ENCODE results near the gene UGT1A8.
"Not testable (repeated sequence)": the region's sequence is repeated elsewhere in the genome, so short reads cannot be mapped to it uniquely, and the experiment has no call there.

The UGT1A8 gene

DNA sequence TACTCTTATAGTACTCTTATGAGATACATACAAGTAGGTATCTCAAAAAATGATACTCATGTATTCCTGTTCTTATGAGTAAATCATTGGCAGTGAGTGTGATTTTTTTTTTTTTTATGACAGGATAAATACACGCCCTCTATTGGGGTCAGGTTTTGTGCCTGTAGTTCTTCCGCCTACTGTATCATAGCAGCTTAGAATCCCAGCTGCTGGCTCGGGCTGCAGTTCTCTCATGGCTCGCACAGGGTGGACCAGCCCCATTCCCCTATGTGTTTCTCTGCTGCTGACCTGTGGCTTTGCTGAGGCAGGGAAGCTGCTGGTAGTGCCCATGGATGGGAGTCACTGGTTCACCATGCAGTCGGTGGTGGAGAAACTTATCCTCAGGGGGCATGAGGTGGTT lies at the start of gene UGT1A8:
Gene UGT1A8, plus strand, starts transcription at position 158 of the 400 bp plus-strand sequence. Its CDS starts 75 bp downstream, at position 233.
- DNase-seq (ENCODE audit: low read depth), result not testable (repeated sequence)

- no peak for DNase-seq (ENCODE audit: low read depth)
Observed at GRCh38 chr2:233571001-233571400, 46.4 kb upstream of the UGT1A8 start.

- DNase-seq (ENCODE audit: low read depth), result no peak
Observed at GRCh38 chr2:233571462-233571861, 46.0 kb upstream of the UGT1A8 start.

DNA sequence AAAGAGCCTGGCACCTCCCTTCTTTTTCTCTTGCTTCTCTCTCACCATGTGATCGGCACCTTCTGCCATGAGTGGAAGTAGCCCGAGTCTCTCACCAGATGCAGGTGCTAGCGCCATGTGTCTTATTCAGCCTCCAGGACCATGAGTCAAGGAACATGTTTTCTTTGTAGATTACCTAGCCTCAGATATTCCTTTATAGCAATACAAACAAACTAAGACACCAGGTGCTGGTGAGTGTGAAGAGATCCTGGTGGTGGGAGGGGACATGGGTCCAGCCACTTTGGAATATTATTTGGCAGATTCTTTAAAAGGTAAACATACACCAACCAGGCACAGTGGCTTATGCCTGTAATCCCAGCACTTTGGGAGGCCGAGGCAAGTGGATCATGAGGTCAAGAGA lies 45.0 kb upstream of the UGT1A8 start:
- DNase-seq (ENCODE audit: low read depth), result no peak

- not testable (repeated sequence) for DNase-seq (ENCODE audit: low read depth)
Observed at GRCh38 chr2:233577341-233577740, 40.1 kb upstream of the UGT1A8 start.

DNA sequence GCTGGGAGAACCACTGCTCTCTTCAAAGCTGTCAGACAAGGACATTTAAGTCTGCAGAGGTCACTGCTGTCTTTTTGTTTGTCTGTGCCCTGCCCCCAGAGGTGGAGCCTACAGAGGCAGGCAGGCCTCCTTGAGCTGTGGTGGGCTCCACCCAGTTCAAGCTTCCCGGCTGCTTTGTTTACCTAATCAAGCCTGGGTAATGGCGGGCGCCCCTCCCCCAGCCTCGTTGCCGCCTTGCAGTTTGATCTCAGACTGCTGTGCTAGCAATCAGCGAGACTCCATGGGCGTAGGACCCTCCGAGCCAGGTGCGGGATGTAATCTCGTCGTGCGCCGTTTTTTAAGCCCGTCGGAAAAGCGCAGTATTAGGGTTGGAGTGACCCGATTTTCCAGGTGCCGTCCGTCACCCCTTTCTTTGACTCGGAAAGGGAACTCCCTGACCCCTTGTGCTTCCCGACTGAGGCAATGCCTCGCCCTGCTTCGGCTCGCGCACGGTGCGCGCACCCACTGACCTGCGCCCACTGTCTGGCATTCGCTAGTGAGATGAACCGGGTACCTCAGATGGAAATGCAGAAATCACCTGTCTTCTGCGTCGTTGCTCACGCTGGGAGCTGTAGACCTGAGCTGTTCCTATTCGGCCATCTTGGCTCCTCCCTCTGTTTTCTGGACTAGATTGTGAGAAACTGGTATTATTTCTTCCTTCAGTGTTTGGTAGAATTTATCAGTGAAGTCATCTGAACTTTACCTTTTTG lies 34.0 kb upstream of the UGT1A8 start:
- DNase-seq (ENCODE audit: low read depth), result not testable (repeated sequence)

- no peak for DNase-seq (ENCODE audit: low read depth)
Observed at GRCh38 chr2:233584210-233584609, 33.2 kb upstream of the UGT1A8 start.

DNA sequence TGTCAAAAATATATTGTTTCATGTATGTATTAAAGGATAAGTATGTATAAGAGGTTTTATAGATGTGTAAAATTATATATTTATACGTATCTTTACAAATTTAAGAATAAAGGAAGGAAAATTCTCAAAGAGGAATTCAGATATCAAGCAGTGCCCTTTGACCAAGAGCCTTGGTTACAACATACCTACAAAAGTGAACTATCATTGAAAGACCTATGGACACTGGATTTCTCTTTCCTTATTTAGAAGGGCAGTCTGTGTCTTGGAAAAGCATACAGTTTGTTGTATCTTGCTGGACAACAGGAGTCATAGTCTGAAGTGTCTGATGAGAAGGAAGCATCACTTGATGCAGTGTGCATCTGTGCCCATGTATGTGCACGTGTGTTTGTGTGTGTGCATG lies 29.0 kb upstream of the UGT1A8 start:
- DNase-seq (ENCODE audit: low read depth), result no peak

- DNase-seq (ENCODE audit: low read depth), result not testable (repeated sequence)
Observed at GRCh38 chr2:233592706-233593105, 24.7 kb upstream of the UGT1A8 start.

- DNase-seq (ENCODE audit: low read depth), result no peak
Observed at GRCh38 chr2:233593201-233593600, 24.2 kb upstream of the UGT1A8 start.

DNA sequence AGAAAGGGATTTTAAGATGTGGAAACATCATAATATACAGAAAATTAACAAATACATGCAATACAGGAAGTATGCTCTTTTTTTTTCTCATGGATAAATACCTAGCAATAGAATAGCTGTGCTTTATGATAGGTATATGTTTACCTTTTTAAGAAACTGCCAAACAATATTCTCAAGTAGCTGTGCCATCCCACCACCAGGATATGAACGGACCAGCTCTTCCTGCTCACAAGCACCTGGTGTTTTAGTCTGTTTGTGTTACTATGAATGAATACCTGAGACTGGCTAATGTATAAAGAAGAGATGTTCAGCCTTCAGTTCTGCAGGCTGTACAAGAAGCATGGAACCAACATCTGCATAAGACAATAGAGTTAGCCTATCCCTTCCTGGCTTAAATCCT lies 19.9 kb upstream of the UGT1A8 start:
- no peak for DNase-seq (ENCODE audit: low read depth)

DNA sequence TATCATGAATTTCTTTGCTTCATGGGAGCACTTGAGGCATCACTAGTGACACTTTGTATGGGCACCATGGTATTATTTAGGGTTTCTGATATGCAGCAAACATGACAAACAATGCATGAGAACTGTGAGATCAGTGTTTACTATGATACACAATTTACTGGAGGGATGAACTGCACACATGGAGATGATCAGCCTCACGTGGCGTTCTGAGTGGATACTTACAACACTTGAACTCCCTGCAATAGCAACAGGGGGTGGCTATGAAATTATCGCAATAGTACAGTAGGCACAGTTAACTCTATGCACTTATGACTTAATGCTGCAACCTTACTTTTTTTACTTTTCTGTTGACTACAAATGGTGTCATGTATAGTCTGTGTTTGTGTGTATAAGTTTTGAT lies 18.5 kb upstream of the UGT1A8 start:
- no peak for DNase-seq (ENCODE audit: low read depth)

- DNase-seq (ENCODE audit: low read depth), result no peak
Observed at GRCh38 chr2:233600386-233600785, 17.0 kb upstream of the UGT1A8 start.

- DNase-seq (ENCODE audit: low read depth), result no peak
Observed at GRCh38 chr2:233602076-233602475, 15.4 kb upstream of the UGT1A8 start.

- DNase-seq (ENCODE audit: low read depth), result no peak
Observed at GRCh38 chr2:233603520-233603919, 13.9 kb upstream of the UGT1A8 start.

DNA sequence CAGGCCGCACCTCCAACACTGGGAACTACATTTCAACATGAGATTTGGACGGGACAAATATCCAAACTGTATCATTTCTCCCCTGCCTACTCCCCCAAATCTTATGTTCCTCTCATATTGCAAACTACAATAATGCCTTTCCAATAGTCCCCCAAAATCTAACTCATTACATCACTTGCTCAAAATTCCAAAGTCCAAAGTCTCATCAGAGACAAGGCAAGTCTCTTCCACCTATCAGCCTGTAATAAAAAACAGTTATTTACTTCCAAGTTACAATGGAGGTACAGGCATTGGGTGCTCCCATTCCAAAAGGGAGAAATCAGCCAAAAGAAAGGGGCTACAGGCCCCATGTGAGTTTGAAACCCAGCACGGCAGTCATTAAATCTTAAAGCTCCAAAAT lies 12.6 kb upstream of the UGT1A8 start:
- no peak for DNase-seq (ENCODE audit: low read depth)

DNA sequence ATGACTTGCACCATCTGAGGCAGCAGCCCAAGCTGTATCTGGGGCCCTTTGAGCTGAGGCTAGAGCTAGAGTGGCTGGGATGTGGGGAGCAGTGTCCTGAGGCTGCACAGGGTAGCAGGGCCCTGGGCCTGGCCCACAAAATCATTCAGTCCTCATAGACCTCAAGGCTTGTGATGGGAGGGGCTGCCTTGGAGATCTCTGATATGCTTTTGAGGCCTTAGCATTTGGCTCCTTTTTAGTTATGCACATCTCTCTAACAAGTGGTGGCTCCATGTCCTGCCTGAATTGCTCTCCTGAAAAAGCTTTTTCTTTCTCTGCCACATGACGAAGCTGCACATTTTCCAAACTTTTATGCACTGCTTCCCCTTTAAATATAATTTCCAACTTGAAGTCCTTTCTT lies 11.8 kb upstream of the UGT1A8 start:
- DNase-seq (ENCODE audit: low read depth), result no peak

GRCh38 chr2:233611284-233611683 lies 6.1 kb upstream of the UGT1A8 start:
- DNase-seq (ENCODE audit: low read depth), result no peak

- no peak for DNase-seq (ENCODE audit: low read depth)
Observed at GRCh38 chr2:233620204-233620603, 2.8 kb downstream of the UGT1A8 start.

GRCh38 chr2:233621863-233622262 lies 4.4 kb downstream of the UGT1A8 start:
- DNase-seq (ENCODE audit: low read depth), result not testable (repeated sequence)

DNA sequence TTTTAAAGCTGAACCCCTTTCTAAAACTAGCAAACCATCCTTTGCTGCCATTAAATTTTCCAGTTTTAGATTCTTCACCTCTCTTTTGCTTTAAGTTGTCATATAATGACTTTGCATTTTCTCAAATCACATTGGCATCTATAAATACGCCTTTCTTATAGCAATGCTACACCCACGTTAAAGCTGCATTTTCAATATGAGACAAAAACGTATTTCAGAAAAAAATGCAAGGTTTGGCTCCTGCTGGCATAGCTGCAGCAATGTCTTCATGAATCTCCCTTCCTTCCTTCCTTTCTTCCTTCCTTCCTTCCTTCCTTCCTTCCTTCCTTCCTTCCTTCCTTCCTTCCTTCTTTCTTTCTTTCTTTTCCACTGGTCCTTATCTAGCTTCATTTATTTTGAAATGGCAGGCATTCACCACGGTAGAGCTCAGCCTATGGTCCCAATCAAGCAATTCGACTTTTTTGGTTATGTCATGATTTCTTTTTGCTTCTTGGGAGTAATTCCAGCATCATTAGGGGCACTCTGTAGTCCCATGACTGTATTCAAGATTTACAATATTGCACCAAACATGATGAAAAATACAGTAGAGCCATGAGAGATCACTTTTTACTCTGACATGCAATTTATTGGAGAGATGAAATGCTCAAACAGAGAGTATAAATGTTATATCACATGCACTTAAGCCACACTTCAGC lies 10.0 kb downstream of the UGT1A8 start:
- no peak for DNase-seq (ENCODE audit: low read depth)

- DNase-seq (ENCODE audit: low read depth), result not testable (repeated sequence)
Observed at GRCh38 chr2:233636306-233636705, 18.9 kb downstream of the UGT1A8 start, which contains the start of gene UGT1A10. Gene UGT1A10, plus strand, starts transcription at chr2:233636448. Its CDS starts 75 bp downstream, at chr2:233636523.

GRCh38 chr2:233638836-233639235 lies 21.4 kb downstream of the UGT1A8 start:
- DNase-seq (ENCODE audit: low read depth), result no peak

Measured in activated T-cell treated with anti-CD3 and anti-CD28 coated beads for 48 hours (primary cell).